Testis (tissue), 2 donors: ENCODE results near the gene DLK2.

Experiments used
- POLR2A ChIP-seq: fragments of 450-650 bp; IDR thresholded peaks from one replicate; pipeline ENCODE4 v1.6.1; 2017; ENCODE audit warnings: antibody characterized with exemption, mild to moderate bottlenecking, moderate library complexity
- TF ChIP-seq, protein P1 (sequence below), 3 experiments: fragments of 450-650 bp in 2 of 3; fragments of 200-600 bp in 1 of 3; sonication (generic) in 1 of 3; IDR thresholded peaks; one replicate each; pipeline ENCODE4 v1.5.1; 2016 to 2019; ENCODE audit warnings: antibody characterized with exemption in 3 of 3, mild to moderate bottlenecking in 2 of 3, moderate library complexity in 1 of 3

DNA sequence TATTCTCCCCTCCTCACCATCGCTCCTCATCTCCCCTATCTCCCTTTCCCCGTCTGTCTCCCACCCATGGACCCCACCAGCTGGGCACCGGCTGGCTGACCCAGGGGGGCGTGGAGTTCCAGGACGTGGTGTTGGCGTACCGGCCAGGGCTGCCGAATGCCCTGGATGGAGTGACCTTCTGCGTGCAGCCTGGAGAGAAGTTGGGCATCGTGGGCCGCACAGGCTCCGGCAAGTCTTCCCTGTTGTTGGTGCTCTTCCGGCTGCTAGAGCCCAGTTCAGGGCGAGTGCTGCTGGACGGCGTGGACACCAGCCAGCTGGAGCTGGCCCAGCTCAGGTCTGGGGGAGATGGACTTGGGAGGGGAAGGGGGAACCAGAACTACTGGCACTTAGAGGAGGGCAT lies 7.7 kb downstream of the DLK2 start:
- no peak for TF ChIP-seq POLR2A
- TF ChIP-seq, protein P1, sequence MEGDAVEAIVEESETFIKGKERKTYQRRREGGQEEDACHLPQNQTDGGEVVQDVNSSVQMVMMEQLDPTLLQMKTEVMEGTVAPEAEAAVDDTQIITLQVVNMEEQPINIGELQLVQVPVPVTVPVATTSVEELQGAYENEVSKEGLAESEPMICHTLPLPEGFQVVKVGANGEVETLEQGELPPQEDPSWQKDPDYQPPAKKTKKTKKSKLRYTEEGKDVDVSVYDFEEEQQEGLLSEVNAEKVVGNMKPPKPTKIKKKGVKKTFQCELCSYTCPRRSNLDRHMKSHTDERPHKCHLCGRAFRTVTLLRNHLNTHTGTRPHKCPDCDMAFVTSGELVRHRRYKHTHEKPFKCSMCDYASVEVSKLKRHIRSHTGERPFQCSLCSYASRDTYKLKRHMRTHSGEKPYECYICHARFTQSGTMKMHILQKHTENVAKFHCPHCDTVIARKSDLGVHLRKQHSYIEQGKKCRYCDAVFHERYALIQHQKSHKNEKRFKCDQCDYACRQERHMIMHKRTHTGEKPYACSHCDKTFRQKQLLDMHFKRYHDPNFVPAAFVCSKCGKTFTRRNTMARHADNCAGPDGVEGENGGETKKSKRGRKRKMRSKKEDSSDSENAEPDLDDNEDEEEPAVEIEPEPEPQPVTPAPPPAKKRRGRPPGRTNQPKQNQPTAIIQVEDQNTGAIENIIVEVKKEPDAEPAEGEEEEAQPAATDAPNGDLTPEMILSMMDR (IDR thresholded peaks at IDR 0.05), result no peak
